ENCODE data around the gene PDXK. TPM values are rescaled to one million over a fixed set of nuclear protein-coding genes. Genes with fewer than 3 reads are reported as not detected.

Gene PDXK
- total and polyA plus RNA-seq, 2 of the 8 experiments (the other 6 are each of a cell fraction or from before 2014, with no cell fraction given): 78.0 to 112 TPM

GRCh38 chr21:43771199-43771675 is 52.3 kb downstream of the PDXK start:
- H3K9me3 ChIP-seq (ENCODE audit: insufficient read depth in 2 of 2, low read depth in 1 of 2, low read length in 1 of 2): no peaks in the 10 kb centered on the region
- H3K4me1 ChIP-seq (replicated peaks in 1 of 4; ENCODE audit: control insufficient read depth in 3 of 4, insufficient read depth in 4 of 4, low read length in 3 of 4): peaks cover 0 to 23% (median 15%) of the 10 kb centered on the region in 4 experiments; a peak in 6 of 7 replicates
- CTCF ChIA-PET (ENCODE audit: partially characterized antibody): interaction anchor here (1.2 to 2.8 kb wide), 3 partner anchors 10 to 24 kb away, joined by 3 to 9 read pairs (median 7); partner anchors contain the start of gene RRP1
- H2BK5ac ChIP-seq (ENCODE audit: low read depth, low read length): peak overlapping the region; percentile 77; the same call in 1 of the 2 replicates
- FAIRE-seq (no peak), DNase-seq (ENCODE audit: low read depth in 1 of 2, low spot score in 2 of 2) (no peak)
- no peak overlapping the region for H3K4me3 ChIP-seq (ENCODE audit: extremely low read depth in 1 of 4, insufficient read depth in 2 of 4, low read depth in 3 of 4, low read length in 4 of 4)
- H4K8ac ChIP-seq (ENCODE audit: extremely low read depth, insufficient read depth, low read length): 0 out of 2 replicates have a peak overlapping the region, but pooled peaks have one; percentile 23
- 87% methylated on average over 13 of the region's 13 CpGs; no CpG with 5 or more reads in 1 of the 2 experiments for WGBS, 2 experiments (ENCODE audit: extremely low coverage in 1 of 2, insufficient coverage in 1 of 2, insufficient read length in 1 of 2, insufficient replicate concordance in 2 of 2, low coverage in 1 of 2, low lambda C conversion rate in 2 of 2, missing lambda C conversion rate in 1 of 2)
- POLR2A ChIA-PET (ENCODE audit: partially characterized antibody): interaction anchor here (0.7 to 5.2 kb wide), 7 partner anchors 9 to 43 kb away, joined by 3 to 28 read pairs (median 5); no protein-coding TSS in a partner anchor
- no peak overlapping the region for H2AFZ ChIP-seq (ENCODE audit: low read length)
- no peaks in the 10 kb centered on the region for H3K27me3 ChIP-seq (replicated peaks in 1 of 4; ENCODE audit: control insufficient read depth in 3 of 4, extremely low read depth in 1 of 4, insufficient read depth in 3 of 4, low read length in 3 of 4)
- no peak overlapping the region for H3K27ac ChIP-seq (ENCODE audit: low read depth, low read length)
- no peak overlapping the region for H4K91ac ChIP-seq (replicated peaks; ENCODE audit: insufficient read length, low read length)
- H2AK5ac ChIP-seq (ENCODE audit: low read depth, low read length): no peak overlapping the region
- H3K36me3 ChIP-seq (ENCODE audit: control insufficient read depth in 2 of 4, insufficient read depth in 4 of 4, low read length in 3 of 4): peaks cover 8 to 17% (median 10%) of the 10 kb centered on the region in 4 experiments; a peak in 6 of 8 replicates
- peaks cover 0 to 19% of the 10 kb centered on the region in 2 experiments; a peak in 1 of 4 replicates for H3K79me2 ChIP-seq (ENCODE audit: control insufficient read depth in 1 of 2, insufficient read depth in 2 of 2, low read length in 2 of 2)
- no peak overlapping the region for H3K56ac ChIP-seq (replicated peaks; ENCODE audit: insufficient read length, low read depth, low read length)
- H4K5ac ChIP-seq (ENCODE audit: insufficient read length, low read depth, low read length): no peak overlapping the region
- H3K23me2 ChIP-seq (ENCODE audit: low read depth, low read length): peaks cover 4% of the 10 kb centered on the region; the same call in 1 of the 2 replicates
- peak overlapping the region; percentile 81; the same call in 1 of the 2 replicates for H2BK12ac ChIP-seq (ENCODE audit: low read depth, low read length)
- H4K20me1 ChIP-seq (replicated peaks in 1 of 2; ENCODE audit: control insufficient read depth in 1 of 2, insufficient read depth in 2 of 2, low read length in 2 of 2): peaks cover 0 to 6% of the 10 kb centered on the region in 2 experiments
- peak overlapping the region; percentile 97; the same call in 1 of the 2 replicates for H2BK15ac ChIP-seq (ENCODE audit: low read length)
- H3K9ac ChIP-seq (replicated peaks in 1 of 4; ENCODE audit: extremely low read depth in 1 of 4, low read depth in 3 of 4, low read length in 3 of 4): no peak overlapping the region
- H3K23ac ChIP-seq (ENCODE audit: insufficient read length): no peak overlapping the region
- no peak overlapping the region for H2BK120ac ChIP-seq (replicated peaks; ENCODE audit: low read depth, low read length)
- H3K4ac ChIP-seq (replicated peaks; ENCODE audit: insufficient read length, low read depth, low read length): no peak overlapping the region
- H2BK20ac ChIP-seq (ENCODE audit: low read length): peak overlapping the region; percentile 48; the same call in 1 of the 2 replicates
- no peaks in the 10 kb centered on the region; the same call in 1 of the 2 replicates for H3K79me1 ChIP-seq (ENCODE audit: low read depth, low read length)
- H3K18ac ChIP-seq (ENCODE audit: extremely low read depth, low read length): no peak overlapping the region
- H3K4me2 ChIP-seq (ENCODE audit: insufficient read depth in 1 of 2, low read depth in 2 of 2, low read length in 2 of 2): no peak overlapping the region
- no peak overlapping the region for H3K14ac ChIP-seq (ENCODE audit: insufficient read length)
- TF ChIP-seq SP4 (IDR thresholded peaks at IDR 0.05; ENCODE audit: low read length) (no peak), RNF2 (IDR thresholded peaks at IDR 0.05; ENCODE audit: borderline replicate concordance, low read depth, low read length, missing control alignments, poor library complexity, severe bottlenecking) (no peak), RBBP5 (IDR thresholded peaks at IDR 0.05; ENCODE audit: borderline replicate concordance, low read depth, low read length) (no peak), MAX (IDR thresholded peaks at IDR 0.05) (no peak), SIX5 (IDR thresholded peaks at IDR 0.05; ENCODE audit: low read depth, low read length) (no peak), HDAC2 (IDR thresholded peaks at IDR 0.05; ENCODE audit: borderline replicate concordance in 1 of 2, low read depth in 2 of 2, low read length in 2 of 2) (no peak), KDM4A (IDR thresholded peaks at IDR 0.05; ENCODE audit: low read depth, low read length, severe bottlenecking) (no peak), SIN3A (conservative IDR thresholded peaks at IDR 0.05 in 1 of 2, IDR thresholded peaks at IDR 0.05 in 1 of 2; ENCODE audit: low read depth in 1 of 2, low read length in 2 of 2) (no peak), CTBP2 (IDR thresholded peaks at IDR 0.05; ENCODE audit: borderline replicate concordance, insufficient read depth, insufficient read length, low read length) (no peak), GTF2F1 (IDR thresholded peaks at IDR 0.05; ENCODE audit: borderline replicate concordance, low read depth, low read length) (no peak), SP1 (IDR thresholded peaks at IDR 0.05; ENCODE audit: low read depth, low read length) (no peak)

Data from H1 (cell line).